Activated T-helper 1 cell treated with anti-CD3 and anti-CD28 coated beads, Interleukin-12 subunit alpha, Interleukin-12 subunit beta, Interleukin-2, Interleukin-4 antibody, amounts not matched to agents 30 ng/mL and 10 ng/mL and 1 ng/mL, durations not matched to agents 14 hours and 24 hours and 36 hours (primary cell): ENCODE results near the gene EHD4. TPM values are rescaled to one million over a fixed set of nuclear protein-coding genes. Genes with fewer than 3 reads are reported as not detected.

Experiments
- DNase-seq: peaks from one replicate; pipeline ENCODE4 v3.0.0; 2021; ENCODE audit warnings: low spot score
- H3K27ac Mint-ChIP-seq: one replicate; pipeline ENCODE4 v1.8.0; 2021; ENCODE audit warnings: mild to moderate bottlenecking, mixed read lengths
- H3K27me3 Mint-ChIP-seq: one replicate; pipeline ENCODE4 v1.8.0; 2022; ENCODE audit warnings: mild to moderate bottlenecking, moderate library complexity, mixed read lengths; ENCODE audit not compliant: insufficient read depth
- H3K36me3 Mint-ChIP-seq: one replicate; pipeline ENCODE4 v1.8.0; 2021; ENCODE audit warnings: low read depth, mixed read lengths
- H3K4me1 Mint-ChIP-seq: one replicate; pipeline ENCODE4 v1.8.0; 2021; ENCODE audit warnings: low read depth, mixed read lengths
- H3K4me3 Mint-ChIP-seq: one replicate; pipeline ENCODE4 v1.8.0; 2021; ENCODE audit warnings: mild to moderate bottlenecking, moderate library complexity, mixed read lengths
- H3K9me3 Mint-ChIP-seq: one replicate; pipeline ENCODE4 v1.8.0; 2021; ENCODE audit warnings: mixed read lengths
- intact Hi-C: fragments of 100-400 bp; cut with micrococcal nuclease; formaldehyde crosslinking; loops from one replicate; pipeline ENCODE4 v1.15.1; 2024
- total RNA-seq: library from RNA; stranded (reverse); gene quantifications from 2 replicates; pipeline ENCODE4 v1.2.3, GENCODE V29; 2022

Gene EHD4
- total RNA-seq, 1 donor from 2014 or later = 30.1 TPM

DNA sequence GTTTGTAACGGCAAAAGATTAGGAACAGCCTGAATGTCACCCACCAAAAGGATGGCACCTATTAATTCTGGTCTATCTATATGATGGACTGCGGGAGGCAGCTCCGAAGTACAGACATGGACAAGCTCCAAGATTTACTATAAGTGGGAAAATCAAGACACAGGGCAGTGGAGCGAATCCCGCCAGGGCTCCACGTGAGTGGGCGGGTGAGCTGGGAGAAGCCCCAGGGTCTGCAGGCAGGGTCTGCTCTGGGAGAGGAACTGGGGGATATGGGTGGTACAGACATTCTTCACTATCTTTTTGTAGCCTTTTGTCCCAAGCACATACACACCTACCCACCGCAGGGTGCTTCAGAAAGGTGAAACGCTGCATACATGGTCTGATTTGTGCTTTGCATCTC lies 40.3 kb downstream of the EHD4 start:
- no peak overlapping the region for H3K4me3 Mint-ChIP-seq
- peaks cover 64% of the 10 kb centered on the region for H3K4me1 Mint-ChIP-seq
- H3K27ac Mint-ChIP-seq = no peak overlapping the region
- no peaks in the 10 kb centered on the region for H3K9me3 Mint-ChIP-seq
- H3K36me3 Mint-ChIP-seq = peaks cover 10% of the 10 kb centered on the region
- intact Hi-C loops = loop anchor here (10.0 kb wide), 2 partner anchors 263 to 437 kb away; partner anchors contain the start of gene ITPKA
- DNase-seq = no peak
- no peaks in the 10 kb centered on the region for H3K27me3 Mint-ChIP-seq

DNA sequence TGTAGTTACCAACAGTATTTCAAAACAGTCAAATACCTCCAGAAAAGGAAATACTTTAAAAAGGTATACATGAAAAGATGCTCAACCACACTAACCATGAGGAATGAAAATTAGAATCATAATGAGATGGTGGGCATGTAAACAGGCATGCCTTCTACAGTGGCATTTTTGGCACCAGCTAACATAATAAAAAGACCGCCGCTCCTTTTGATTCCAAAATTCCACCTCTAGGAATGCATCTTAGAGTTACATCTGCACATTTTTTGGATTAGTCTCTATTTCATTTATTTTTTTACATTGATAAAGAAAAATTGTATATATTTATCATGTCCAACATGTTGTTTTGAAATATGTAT lies 41.5 kb downstream of the EHD4 start:
- Mint-ChIP-seq H3K27ac (no peak overlapping the region), H3K36me3 (peaks cover 10% of the 10 kb centered on the region), H3K4me3 (no peak overlapping the region), H3K27me3 (no peaks in the 10 kb centered on the region), H3K9me3 (no peaks in the 10 kb centered on the region), H3K4me1 (peaks cover 63% of the 10 kb centered on the region)
- DNase-seq = no peak
- intact Hi-C loops = loop anchor here (10.0 kb wide), 2 partner anchors 264 to 436 kb away; partner anchors contain the start of gene ITPKA

DNA sequence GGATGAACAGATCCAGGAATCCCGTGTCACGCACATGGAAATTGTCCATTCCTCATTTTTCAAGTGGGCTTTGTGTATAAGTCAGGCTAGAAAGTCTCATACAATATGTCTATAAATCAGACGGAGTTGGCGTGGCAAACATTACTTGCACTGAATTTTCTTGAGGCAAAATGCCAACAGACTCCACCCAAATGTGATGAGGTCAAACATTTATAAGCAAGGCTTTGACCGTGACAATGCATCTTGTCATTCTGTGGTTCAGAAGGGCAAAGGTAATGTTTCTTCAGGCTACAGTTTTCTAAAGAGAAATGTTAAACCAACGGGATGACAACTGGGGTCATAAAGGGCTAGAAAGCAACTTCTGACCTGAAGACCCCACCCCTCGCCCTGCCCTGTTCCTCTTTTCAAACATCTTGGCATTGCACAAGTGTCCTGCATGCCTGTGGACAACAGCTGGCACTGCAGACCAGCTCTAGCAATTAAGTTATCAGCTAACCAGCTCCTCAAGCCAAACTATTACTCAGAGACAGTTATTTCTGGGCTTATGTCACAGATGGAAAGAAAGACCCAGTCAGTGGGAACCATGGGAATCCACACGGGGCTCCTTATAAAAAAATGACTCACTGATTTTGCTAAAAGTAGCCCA lies 42.0 kb downstream of the EHD4 start:
- no peak for DNase-seq
- Mint-ChIP-seq H3K27me3 (no peaks in the 10 kb centered on the region), H3K27ac (no peak overlapping the region), H3K4me3 (no peak overlapping the region), H3K9me3 (no peaks in the 10 kb centered on the region), H3K4me1 (peaks cover 60% of the 10 kb centered on the region), H3K36me3 (peaks cover 8% of the 10 kb centered on the region)
- intact Hi-C loops = loop anchor here (10.0 kb wide), 2 partner anchors 264 to 436 kb away; partner anchors contain the start of gene ITPKA

DNA sequence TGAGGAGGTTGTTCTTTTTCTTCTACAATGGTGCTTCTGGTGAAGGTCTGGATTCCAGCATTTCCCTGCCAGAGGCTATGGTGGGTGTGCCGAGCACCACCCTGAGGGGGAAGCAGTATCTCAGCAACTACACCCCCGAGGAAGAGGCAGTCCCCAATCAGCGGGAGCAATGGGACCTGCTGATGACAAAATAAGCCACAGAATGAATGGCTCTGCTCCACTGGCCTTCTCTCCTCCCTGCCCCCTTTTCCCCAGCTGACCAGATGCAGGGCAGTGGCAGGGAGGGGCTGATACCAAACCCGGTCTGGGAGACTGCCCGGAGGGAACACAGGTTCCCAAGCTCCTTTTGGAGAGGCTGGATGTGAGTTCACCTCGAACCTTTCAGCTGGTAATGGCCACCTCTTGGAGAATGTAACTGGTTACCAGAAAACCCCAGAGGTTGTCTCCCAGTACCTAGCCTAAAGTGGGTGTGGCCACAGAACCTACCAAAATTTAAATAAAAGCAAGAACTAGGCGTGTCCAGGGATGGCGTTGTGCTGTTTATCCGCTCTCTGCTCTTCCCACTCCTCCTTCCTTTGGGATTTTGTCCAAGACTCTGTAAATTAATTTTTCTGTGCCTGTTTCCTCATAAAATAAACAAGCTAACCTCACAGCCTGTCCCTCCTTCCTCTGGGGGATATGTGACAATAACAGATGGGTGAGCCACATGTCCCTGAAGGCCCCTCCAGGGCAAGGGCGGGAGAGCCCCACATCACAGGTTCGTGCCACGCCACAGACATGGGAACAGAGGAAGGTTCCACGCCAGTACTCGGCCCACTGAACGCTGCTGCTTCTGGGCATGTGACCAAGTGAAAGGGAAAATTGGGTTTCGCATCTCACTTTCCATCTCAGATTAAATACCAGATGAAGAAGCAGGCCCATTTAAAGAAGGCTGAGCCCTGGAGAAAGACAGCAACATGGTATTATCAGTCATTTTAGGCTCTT lies 43.4 kb downstream of the EHD4 start:
- intact Hi-C loops = no loop called here
- H3K4me3 Mint-ChIP-seq = no peak overlapping the region
- H3K4me1 Mint-ChIP-seq = peaks cover 53% of the 10 kb centered on the region
- no peaks in the 10 kb centered on the region for H3K27me3 Mint-ChIP-seq
- no peak for DNase-seq
- H3K36me3 Mint-ChIP-seq = peaks cover 11% of the 10 kb centered on the region
- H3K9me3 Mint-ChIP-seq = no peaks in the 10 kb centered on the region
- peak overlapping the region; percentile 29 for H3K27ac Mint-ChIP-seq

DNA sequence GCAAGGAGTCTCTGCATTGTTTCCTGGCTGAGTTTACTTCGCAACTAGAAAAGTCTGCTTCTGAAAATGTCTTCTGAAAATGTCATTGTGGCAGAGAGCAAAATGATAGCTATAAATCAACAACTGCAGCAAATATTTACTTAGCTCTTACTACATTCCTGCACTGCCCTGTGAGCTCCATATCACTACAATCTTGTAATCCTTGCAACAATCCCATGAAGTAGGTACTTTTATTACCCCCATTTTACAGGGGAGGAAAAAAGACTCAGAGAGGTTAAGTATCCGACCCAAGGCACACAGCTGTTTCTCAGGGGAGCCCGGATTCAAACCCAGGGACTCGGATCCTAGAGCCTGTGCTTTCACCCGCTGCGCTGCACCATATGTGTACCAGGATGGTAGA lies 44.3 kb downstream of the EHD4 start:
- Mint-ChIP-seq H3K27me3 (no peaks in the 10 kb centered on the region), H3K27ac (no peak overlapping the region), H3K4me3 (no peak overlapping the region), H3K9me3 (no peaks in the 10 kb centered on the region), H3K4me1 (peaks cover 54% of the 10 kb centered on the region), H3K36me3 (peaks cover 11% of the 10 kb centered on the region)
- no peak for DNase-seq
- intact Hi-C loops = no loop called here

DNA sequence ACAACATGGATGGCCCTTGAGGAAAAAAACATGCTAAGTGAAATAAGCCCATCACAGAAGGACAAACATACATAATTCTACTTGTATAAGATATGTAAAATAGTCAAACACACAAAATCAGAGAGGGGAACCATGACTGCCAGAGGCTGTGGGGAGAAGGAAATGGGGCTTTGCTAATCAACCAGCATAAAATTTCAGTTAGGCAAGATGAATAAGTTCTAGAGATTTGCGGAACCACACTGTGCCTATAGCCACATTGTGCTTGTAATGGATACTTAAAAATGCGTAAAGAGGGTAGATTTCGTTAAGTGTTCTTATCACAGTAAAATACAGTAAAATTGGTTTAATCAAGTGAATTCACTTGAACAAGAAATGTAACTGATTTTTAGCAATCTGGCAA lies 44.8 kb downstream of the EHD4 start:
- Mint-ChIP-seq H3K27me3 (no peaks in the 10 kb centered on the region), H3K4me3 (no peak overlapping the region), H3K9me3 (no peaks in the 10 kb centered on the region), H3K4me1 (peaks cover 51% of the 10 kb centered on the region), H3K27ac (no peak overlapping the region), H3K36me3 (peaks cover 11% of the 10 kb centered on the region)
- intact Hi-C loops = no loop called here
- no peak for DNase-seq

DNA sequence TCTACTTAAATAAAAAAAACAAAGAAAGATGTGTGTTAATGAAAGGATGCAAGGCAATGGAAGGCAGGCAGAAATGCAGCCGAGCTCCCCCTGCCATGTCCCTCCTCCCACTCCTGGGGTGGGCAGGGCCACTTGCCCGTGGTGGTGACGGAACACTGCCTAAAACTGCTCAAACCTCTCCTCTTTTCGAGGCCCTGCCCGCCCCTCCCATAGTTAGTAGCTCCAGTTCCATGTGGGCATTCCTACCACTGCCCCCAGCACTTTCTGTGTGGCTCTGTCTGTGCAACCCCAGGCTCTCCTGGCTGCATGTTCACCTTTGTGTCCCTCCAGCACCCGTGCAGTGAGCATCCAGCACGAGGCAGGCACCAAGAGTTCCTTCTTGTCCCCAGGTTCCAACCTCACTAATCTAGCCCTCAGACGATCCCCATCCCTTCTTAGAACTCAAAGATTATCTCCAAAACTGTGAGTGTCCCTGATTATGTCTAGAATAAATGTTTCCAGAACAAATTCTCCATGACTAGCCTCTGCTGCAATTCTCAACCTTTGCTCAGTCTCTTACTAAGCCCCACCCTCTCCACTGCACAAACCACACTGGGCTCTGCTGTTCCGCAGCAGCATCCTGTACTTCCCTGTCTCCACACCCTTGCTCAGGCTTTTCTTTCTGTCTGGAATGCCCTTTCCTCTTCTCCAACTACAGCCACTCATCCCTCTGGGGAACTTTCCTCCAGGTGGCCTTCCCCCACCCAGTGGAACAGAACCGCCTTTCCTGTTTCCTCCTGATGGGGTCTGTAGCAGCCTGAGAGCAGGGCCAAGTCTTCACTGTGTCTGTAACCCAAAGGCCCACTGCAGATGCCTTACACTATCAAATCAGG lies 45.9 kb downstream of the EHD4 start:
- Mint-ChIP-seq H3K4me3 (no peak overlapping the region), H3K9me3 (no peaks in the 10 kb centered on the region), H3K36me3 (peaks cover 9% of the 10 kb centered on the region), H3K27me3 (no peaks in the 10 kb centered on the region), H3K4me1 (peaks cover 58% of the 10 kb centered on the region), H3K27ac (peak overlapping the region; percentile 55)
- intact Hi-C loops = no loop called here
- no peak for DNase-seq

DNA sequence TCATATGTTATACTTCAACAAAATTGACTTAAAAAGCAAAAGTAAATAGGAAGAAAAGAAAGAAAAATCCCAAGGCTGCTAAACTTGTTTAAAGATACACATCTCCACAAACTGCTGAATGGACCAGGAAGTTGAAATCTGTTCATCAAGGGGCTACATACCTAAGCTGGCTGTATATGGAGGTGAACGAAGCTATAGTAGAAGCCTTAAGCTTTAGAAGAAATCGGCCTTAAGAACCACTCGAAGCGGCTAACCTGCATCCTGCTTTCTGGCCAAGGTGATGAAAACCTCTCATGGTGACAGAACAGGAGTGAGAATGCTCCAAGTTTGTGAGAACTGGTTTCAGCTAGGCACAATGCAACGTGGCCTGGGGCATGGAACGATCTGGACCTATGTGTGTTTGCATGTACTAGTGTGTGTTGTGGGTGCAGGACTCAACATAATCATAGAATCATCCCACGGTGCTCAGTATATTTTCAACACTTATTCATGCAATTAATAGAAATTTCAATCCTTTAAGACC lies 47.2 kb downstream of the EHD4 start:
- peaks cover 64% of the 10 kb centered on the region for H3K4me1 Mint-ChIP-seq
- H3K4me3 Mint-ChIP-seq = no peak overlapping the region
- H3K36me3 Mint-ChIP-seq = peaks cover 17% of the 10 kb centered on the region
- no peaks in the 10 kb centered on the region for H3K27me3 Mint-ChIP-seq
- no peaks in the 10 kb centered on the region for H3K9me3 Mint-ChIP-seq
- no peak for DNase-seq
- intact Hi-C loops = no loop called here
- no peak overlapping the region for H3K27ac Mint-ChIP-seq

DNA sequence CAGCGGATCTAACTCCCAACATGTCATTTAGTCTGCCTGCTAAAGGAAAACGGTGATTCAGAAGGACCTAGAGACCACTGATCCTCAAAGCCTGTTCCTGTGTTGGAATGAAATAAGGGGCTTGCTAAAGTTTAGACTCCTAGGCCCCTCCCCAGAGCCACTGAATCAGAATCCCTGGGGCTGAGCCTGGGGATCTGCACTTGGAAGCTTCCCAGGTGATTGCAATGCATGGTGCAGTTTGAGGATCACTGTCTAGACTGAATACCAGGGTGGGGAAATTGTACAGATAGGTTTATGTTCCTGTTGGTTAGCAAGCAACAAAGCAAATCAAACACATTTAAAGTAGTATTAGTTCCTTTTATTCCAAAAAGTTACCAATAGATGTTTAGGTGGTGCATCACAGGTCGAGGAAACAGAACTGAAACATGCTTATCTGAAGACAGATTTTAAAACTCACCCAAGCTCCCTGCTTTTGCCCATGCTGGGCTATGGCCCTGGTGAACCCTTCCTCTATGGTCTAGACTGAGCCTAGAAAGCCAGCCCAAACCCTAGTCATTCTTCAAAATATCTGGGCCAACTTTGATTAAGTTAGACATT lies 48.9 kb downstream of the EHD4 start:
- no peaks in the 10 kb centered on the region for H3K27me3 Mint-ChIP-seq
- no peak overlapping the region for H3K4me3 Mint-ChIP-seq
- H3K36me3 Mint-ChIP-seq = peaks cover 24% of the 10 kb centered on the region
- H3K27ac Mint-ChIP-seq = no peak overlapping the region
- intact Hi-C loops = no loop called here
- peaks cover 48% of the 10 kb centered on the region for H3K4me1 Mint-ChIP-seq
- no peak for DNase-seq
- H3K9me3 Mint-ChIP-seq = no peaks in the 10 kb centered on the region

DNA sequence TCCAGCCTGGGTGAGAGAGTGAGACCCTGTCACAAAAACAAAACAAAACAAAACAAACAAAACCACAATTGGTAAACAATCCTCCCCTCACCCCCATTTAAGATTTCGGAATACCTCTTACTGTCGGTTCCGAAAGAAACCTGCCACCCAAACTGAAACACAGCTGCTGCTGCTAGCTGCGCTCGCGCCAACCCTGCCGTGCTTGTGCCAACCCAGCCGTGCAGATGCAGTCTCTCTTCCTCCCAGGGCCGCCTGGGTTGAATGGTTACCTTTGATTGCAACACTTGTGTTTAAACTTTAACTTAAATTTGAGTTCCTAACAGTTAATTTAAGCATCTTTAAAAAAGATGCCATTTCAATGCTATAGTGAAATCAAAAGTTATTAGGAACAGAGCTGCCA lies 50.0 kb downstream of the EHD4 start:
- intact Hi-C loops = no loop called here
- H3K27me3 Mint-ChIP-seq = no peaks in the 10 kb centered on the region
- no peak for DNase-seq
- H3K4me1 Mint-ChIP-seq = peaks cover 55% of the 10 kb centered on the region
- H3K27ac Mint-ChIP-seq = no peak overlapping the region
- no peaks in the 10 kb centered on the region for H3K9me3 Mint-ChIP-seq
- H3K36me3 Mint-ChIP-seq = peaks cover 28% of the 10 kb centered on the region
- H3K4me3 Mint-ChIP-seq = no peak overlapping the region

DNA sequence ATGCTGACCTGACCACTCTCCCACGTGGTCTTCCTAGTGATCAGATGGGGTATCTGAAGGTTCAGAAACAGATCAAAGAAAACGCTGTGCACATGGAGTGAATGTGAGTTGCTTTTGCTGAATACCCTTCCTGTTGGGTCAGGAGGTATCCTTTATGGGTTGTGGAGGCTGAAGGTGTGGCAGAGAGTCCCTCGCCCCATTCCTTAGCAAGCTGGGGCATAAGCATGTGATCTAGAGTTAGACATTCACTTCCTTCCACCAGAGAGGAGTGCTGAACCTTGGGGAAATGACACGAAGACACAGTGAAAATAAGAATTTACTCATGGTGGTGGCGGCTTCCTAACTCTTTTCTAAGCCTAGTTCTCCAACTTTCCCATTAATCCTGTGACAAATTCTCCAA lies 50.7 kb downstream of the EHD4 start:
- no peak for DNase-seq
- Mint-ChIP-seq H3K27ac (no peak overlapping the region), H3K4me3 (no peak overlapping the region)

DNA sequence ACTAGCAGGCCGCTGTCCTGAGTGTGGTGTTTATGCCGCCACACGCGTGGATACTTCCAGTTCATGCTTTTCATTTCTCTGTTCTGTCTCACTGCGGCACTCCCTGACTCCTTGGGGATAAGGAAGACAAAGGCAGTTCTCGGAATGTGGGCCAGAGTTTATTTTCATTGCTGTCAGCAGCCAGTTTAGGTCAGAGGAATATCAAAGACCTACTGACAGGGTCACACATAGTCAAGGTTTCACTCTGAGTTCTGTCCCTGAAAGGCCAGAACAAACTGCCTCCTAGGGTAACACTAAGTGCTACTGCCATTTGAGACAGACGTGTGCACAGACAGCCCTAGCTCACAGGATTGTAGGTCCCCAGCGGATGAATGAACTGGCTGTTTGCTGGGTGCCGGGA lies 51.2 kb downstream of the EHD4 start:
- H3K36me3 Mint-ChIP-seq = peaks cover 32% of the 10 kb centered on the region
- H3K27ac Mint-ChIP-seq = peak overlapping the region; percentile 30
- intact Hi-C loops = no loop called here
- H3K4me3 Mint-ChIP-seq = no peak overlapping the region
- no peak for DNase-seq
- peaks cover 54% of the 10 kb centered on the region for H3K4me1 Mint-ChIP-seq
- no peaks in the 10 kb centered on the region for H3K27me3 Mint-ChIP-seq
- H3K9me3 Mint-ChIP-seq = no peaks in the 10 kb centered on the region

More for the DNA sequence above, 50.7 kb downstream of the EHD4 start:
- no peaks in the 10 kb centered on the region for H3K9me3 Mint-ChIP-seq
- peaks cover 54% of the 10 kb centered on the region for H3K4me1 Mint-ChIP-seq
- H3K36me3 Mint-ChIP-seq = peaks cover 29% of the 10 kb centered on the region
- no peaks in the 10 kb centered on the region for H3K27me3 Mint-ChIP-seq
- intact Hi-C loops = no loop called here
